ENCODE data around the gene KHNYN. TPM values are rescaled to one million over a fixed set of nuclear protein-coding genes. Genes with fewer than 3 reads are reported as not detected.
"Not testable (repeated sequence)": the region's sequence is repeated elsewhere in the genome, so short reads cannot be mapped to it uniquely, and the experiment has no call there.

KHNYN gene
- polyA plus RNA-seq (2012; ENCODE audit: low read depth, missing spikeins): 25.1 TPM

GRCh38 chr14:24429395-24430142 is at the start of gene KHNYN, which contains the start of gene CBLN3:
TSS of gene KHNYN (plus strand) at chr14:24429954. CDS start at chr14:24430731, 777 bp downstream.
TSS of gene CBLN3 (minus strand) at chr14:24429668. CDS start at chr14:24429054, 614 bp downstream.
- FAIRE-seq: peak; percentile 87
- TF ChIP-seq POLR2A (IDR thresholded peaks at IDR 0.05; ENCODE audit: low read depth, low read length) (peak; percentile 83), SPI1 (IDR thresholded peaks at IDR 0.05; ENCODE audit: low read depth, low read length) (peak; percentile 55), PAX5 (IDR thresholded peaks at IDR 0.05; ENCODE audit: insufficient read depth, low read length, severe bottlenecking) (no peak), POU2F2 (IDR thresholded peaks at IDR 0.05; ENCODE audit: low read depth, low read length) (no peak), TAF1 (IDR thresholded peaks at IDR 0.05; ENCODE audit: low read depth, low read length) (peak; percentile 79; the same call in 1 of the 2 replicates)
- peak; percentile 98 for DNase-seq (ENCODE audit: insufficient read length, low spot score)

DNA sequence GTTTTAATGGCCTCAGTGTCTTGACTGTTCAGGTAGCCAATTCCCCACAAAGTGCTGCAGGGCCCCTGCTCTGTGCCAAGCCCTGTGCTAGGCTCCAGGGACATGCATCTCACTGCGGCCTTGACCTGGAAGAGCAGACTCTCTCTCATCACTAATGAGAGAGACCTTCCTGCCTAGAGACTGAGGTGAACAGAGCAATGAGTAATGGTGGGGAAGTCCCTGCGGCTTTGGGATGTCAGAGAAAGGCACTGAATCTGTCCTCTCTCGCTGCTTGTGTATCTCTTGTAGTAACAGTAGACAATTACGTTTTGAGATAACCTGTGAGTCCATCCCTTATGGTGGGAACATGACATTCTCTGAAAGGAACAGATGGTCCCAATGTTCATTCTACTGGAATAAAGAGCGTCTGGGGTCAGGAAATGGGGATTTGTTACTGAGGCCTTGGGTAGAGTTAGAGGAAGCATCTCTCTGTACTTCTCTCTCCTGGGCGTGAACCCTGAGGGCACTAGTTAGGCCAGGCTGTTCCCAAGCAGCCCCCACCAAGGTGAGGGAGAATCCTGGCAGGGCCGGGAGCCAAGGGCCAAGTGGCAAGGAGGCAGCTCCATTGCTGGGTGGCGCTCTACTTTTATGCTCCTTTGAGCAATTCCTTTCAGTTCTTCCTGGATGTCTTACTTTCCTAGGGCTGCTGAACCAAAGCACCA is 48.2 kb upstream of the KHNYN start:
- no peak for DNase-seq (ENCODE audit: insufficient read length, low spot score)
- TF ChIP-seq POLR2AphosphoS5 (IDR thresholded peaks at IDR 0.05; ENCODE audit: low read depth, low read length): no peak
- TF ChIP-seq TAF1 (IDR thresholded peaks at IDR 0.05; ENCODE audit: low read depth, low read length): no peak
- no peak for TF ChIP-seq POU2F2 (IDR thresholded peaks at IDR 0.05; ENCODE audit: low read depth, low read length)
- TF ChIP-seq POLR2A (IDR thresholded peaks at IDR 0.05; ENCODE audit: low read depth, low read length): no peak
- no peak for TF ChIP-seq SPI1 (IDR thresholded peaks at IDR 0.05; ENCODE audit: low read depth, low read length)
- TF ChIP-seq PAX5 (IDR thresholded peaks at IDR 0.05; ENCODE audit: insufficient read depth, low read length, severe bottlenecking): no peak
- FAIRE-seq: no peak

DNA sequence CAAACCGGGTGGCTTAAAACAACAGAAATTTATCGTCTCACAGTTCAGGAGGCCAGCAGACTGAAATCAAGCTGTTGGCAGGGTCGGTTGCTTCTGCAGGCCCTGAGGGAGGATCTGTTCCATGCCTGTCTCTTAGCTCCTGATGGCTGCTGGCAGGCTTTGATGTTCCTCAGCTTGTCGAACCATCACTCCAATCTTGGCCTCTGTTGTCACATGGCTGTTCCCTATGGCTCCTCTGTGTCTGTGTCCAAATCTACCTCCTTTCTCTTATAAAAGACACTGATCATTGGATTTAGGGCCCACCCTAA is 47.7 kb upstream of the KHNYN start:
- TF ChIP-seq POLR2AphosphoS5 (IDR thresholded peaks at IDR 0.05; ENCODE audit: low read depth, low read length): no peak
- no peak for TF ChIP-seq POLR2A (IDR thresholded peaks at IDR 0.05; ENCODE audit: low read depth, low read length)
- no peak for TF ChIP-seq TAF1 (IDR thresholded peaks at IDR 0.05; ENCODE audit: low read depth, low read length)
- no peak for DNase-seq (ENCODE audit: insufficient read length, low spot score)
- no peak for FAIRE-seq

- no peak for FAIRE-seq
Observed at GRCh38 chr14:24384169-24384568, 45.6 kb upstream of the KHNYN start.

DNA sequence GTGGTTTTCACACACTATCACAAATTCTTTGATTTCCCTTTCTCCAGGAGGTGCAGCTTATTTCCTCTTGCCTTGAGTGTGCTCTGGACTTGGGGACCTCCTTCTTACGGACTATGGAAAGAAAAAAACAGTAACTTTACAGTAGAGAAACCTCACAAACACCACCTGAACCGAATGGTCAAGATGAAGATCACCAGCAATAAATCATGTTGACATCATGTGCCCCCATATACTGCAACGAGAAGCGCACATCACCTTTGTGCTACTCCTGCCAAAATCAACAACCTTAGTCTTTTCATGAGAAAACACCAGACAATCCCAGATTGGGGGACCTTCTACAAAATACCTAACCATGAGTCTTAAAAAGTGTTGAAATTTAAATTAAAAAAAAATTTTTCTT is 44.2 kb upstream of the KHNYN start:
- DNase-seq (ENCODE audit: insufficient read length, low spot score) (no peak), FAIRE-seq (no peak)
- TF ChIP-seq SPI1 (IDR thresholded peaks at IDR 0.05; ENCODE audit: low read depth, low read length): no peak
- TF ChIP-seq POLR2AphosphoS5 (IDR thresholded peaks at IDR 0.05; ENCODE audit: low read depth, low read length): no peak
- no peak for TF ChIP-seq POU2F2 (IDR thresholded peaks at IDR 0.05; ENCODE audit: low read depth, low read length)
- no peak for TF ChIP-seq POLR2A (IDR thresholded peaks at IDR 0.05; ENCODE audit: low read depth, low read length)
- no peak for TF ChIP-seq TAF1 (IDR thresholded peaks at IDR 0.05; ENCODE audit: low read depth, low read length)
- TF ChIP-seq PAX5 (IDR thresholded peaks at IDR 0.05; ENCODE audit: insufficient read depth, low read length, severe bottlenecking): no peak

More at GRCh38 chr14:24384169-24384568, 45.6 kb upstream of the KHNYN start:
- no peak for DNase-seq (ENCODE audit: insufficient read length, low spot score)
- TF ChIP-seq POLR2AphosphoS5 (IDR thresholded peaks at IDR 0.05; ENCODE audit: low read depth, low read length) (no peak), POLR2A (IDR thresholded peaks at IDR 0.05; ENCODE audit: low read depth, low read length) (no peak), PAX5 (IDR thresholded peaks at IDR 0.05; ENCODE audit: insufficient read depth, low read length, severe bottlenecking) (no peak), POU2F2 (IDR thresholded peaks at IDR 0.05; ENCODE audit: low read depth, low read length) (no peak), TAF1 (IDR thresholded peaks at IDR 0.05; ENCODE audit: low read depth, low read length) (no peak), SPI1 (IDR thresholded peaks at IDR 0.05; ENCODE audit: low read depth, low read length) (no peak)

GRCh38 chr14:24387009-24387345 is 42.8 kb upstream of the KHNYN start:
- DNase-seq (ENCODE audit: insufficient read length, low spot score) (no peak), FAIRE-seq (no peak)
- TF ChIP-seq TAF1 (IDR thresholded peaks at IDR 0.05; ENCODE audit: low read depth, low read length) (no peak), SPI1 (IDR thresholded peaks at IDR 0.05; ENCODE audit: low read depth, low read length) (no peak)

DNA sequence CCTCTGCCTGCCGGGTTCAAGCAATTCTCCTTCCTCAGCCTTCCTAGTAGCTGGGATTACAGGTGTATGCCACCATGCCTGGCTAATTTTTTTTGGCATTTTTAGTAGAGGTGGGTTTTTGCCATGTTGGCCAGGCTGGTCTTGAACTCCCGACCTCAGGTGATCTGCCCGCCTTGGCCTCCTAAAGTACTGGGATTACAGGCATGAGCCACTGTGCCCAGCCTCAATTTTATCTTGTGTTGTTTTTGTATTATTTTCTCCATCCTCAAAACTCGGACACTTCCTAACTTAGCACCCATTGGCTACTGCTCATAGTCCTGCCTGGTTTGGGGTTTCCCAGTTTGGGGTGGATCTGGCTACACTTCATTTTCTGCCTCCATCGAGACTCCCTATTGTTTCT is 42.2 kb upstream of the KHNYN start:
- DNase-seq (ENCODE audit: insufficient read length, low spot score); FAIRE-seq: not testable (repeated sequence)

GRCh38 chr14:24388474-24389179 is 41.1 kb upstream of the KHNYN start:
- TF ChIP-seq POLR2AphosphoS5 (IDR thresholded peaks at IDR 0.05; ENCODE audit: low read depth, low read length): no peak
- no peak for TF ChIP-seq POLR2A (IDR thresholded peaks at IDR 0.05; ENCODE audit: low read depth, low read length)
- TF ChIP-seq PAX5 (IDR thresholded peaks at IDR 0.05; ENCODE audit: insufficient read depth, low read length, severe bottlenecking): no peak
- no peak for TF ChIP-seq SPI1 (IDR thresholded peaks at IDR 0.05; ENCODE audit: low read depth, low read length)
- TF ChIP-seq TAF1 (IDR thresholded peaks at IDR 0.05; ENCODE audit: low read depth, low read length): no peak
- TF ChIP-seq POU2F2 (IDR thresholded peaks at IDR 0.05; ENCODE audit: low read depth, low read length): no peak
- FAIRE-seq: no peak
- DNase-seq (ENCODE audit: insufficient read length, low spot score): no peak

- no peak for TF ChIP-seq POLR2AphosphoS5 (IDR thresholded peaks at IDR 0.05; ENCODE audit: low read depth, low read length)
- TF ChIP-seq TAF1 (IDR thresholded peaks at IDR 0.05; ENCODE audit: low read depth, low read length): no peak
- TF ChIP-seq SPI1 (IDR thresholded peaks at IDR 0.05; ENCODE audit: low read depth, low read length): no peak
- TF ChIP-seq PAX5 (IDR thresholded peaks at IDR 0.05; ENCODE audit: insufficient read depth, low read length, severe bottlenecking): no peak
- TF ChIP-seq POU2F2 (IDR thresholded peaks at IDR 0.05; ENCODE audit: low read depth, low read length): no peak
- DNase-seq (ENCODE audit: insufficient read length, low spot score) (no peak), FAIRE-seq (no peak)
Observed at GRCh38 chr14:24389226-24389848, 40.4 kb upstream of the KHNYN start.
